Medulla oblongata (tissue), 1 donor: ENCODE results near the gene SLC46A3.
"Not testable (repeated sequence)": the region's sequence is repeated elsewhere in the genome, so short reads cannot be mapped to it uniquely, and the experiment has no call there.

Experiments
- DNase-seq: peaks from one replicate; pipeline ENCODE4 v3.0.0-alpha.2; 2015; ENCODE audit errors: extremely low spot score

Gene SLC46A3

GRCh38 chr13:28718543-28719226, at the start of gene SLC46A3:
TSS of gene SLC46A3 (minus strand) at chr13:28718970. CDS start at chr13:28717998, 972 bp downstream.
- DNase-seq = peak; percentile 98

- DNase-seq = no peak
These were observed 45.1 kb upstream of the SLC46A3 start for GRCh38 chr13:28763887-28764286.

GRCh38 chr13:28761586-28761985, 42.8 kb upstream of the SLC46A3 start:
- DNase-seq = no peak

- DNase-seq = no peak
These were observed 36.7 kb upstream of the SLC46A3 start for GRCh38 chr13:28755546-28755870.

GRCh38 chr13:28754698-28755545, 36.2 kb upstream of the SLC46A3 start:
- peak; percentile 41 for DNase-seq

DNA sequence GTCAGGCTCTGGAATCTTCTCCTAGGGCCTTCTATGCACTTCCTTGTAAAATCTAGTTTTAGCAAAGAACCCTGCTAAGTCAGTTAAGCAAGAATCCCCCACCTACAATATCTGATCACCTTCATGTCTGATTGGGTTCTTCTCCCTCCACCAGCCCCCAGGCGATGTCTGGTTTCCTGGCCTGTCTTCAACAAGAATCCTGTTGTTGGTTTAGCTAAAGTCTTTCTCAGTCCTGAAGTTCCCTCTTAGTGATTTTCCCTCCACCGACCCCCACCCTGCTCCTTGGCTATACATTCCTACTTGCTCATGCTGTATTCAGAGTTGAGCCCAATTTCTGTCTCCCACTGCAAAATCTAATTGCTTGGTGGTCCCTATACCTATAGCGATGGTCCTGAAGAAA, 35.2 kb upstream of the SLC46A3 start:
- DNase-seq = no peak

DNA sequence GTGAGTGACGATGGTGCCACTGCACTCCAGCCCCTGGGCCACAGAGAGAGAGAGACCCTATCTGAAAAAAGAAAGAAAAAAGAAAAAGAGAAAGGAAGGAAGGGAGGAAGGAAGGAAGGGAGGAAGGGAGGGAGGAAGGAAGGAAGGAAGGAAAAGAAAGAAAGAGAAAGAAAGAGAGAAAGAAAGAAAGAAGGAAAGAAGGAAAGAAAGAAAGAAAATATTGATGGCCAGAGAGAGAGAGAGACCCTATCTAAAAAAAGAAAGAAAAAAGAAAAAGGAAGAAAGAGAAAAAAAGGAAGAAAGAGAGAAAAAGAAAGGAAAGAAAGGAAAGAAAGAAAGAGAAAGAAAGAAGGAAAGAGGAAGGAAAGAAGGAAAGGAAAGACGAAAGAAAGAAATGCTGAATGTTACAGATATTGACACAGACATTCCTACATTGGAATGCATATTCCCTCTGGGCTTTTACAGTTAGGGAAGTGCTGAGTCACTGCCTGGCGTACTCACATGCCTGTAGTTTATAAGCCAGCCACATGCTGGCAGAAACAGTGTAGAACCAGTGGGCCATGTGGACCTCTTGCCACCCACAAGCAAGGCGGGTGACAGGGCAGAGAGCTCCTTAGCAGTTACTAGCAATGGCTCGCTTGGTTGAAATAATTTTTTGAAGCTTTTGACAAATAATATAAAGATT, 34.6 kb upstream of the SLC46A3 start:
- no peak for DNase-seq

DNA sequence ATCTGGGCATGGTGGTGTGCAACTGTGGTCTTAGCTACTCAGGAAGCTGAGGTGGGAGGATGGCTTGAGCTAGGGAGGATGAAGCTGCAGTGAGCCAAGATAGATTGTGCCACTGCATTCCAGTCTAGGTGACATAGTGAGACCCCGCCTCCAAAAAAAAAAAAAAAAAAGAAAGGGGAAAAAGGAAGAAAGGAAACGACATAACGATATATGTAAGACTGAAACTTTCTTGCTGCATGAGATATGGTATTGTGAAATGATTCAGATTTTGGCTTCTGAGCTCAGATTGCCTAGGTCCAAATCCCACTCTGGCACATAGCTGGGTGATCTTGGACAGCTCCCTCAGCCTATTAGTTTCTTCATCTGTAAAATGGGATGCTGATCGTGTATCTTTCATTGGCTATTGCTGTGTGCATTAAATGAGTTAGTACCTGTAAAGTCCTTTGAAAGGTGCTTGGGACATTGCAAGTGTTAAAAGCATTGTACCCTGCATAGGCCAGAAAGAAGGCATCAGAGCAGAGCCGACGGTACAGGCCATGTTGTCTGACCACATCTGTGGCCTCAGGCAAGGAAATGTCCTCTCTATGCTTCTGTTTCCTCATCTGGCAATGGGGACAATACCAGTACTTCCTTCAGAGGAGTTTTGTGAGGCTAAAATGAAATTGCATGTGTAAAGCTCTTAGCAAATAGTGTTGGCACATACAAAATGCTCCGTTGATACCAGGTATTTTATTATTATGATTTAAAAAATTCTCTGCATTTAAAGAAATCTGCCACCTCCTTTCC, 32.6 kb upstream of the SLC46A3 start:
- DNase-seq = no peak

- DNase-seq = no peak
These were observed 31.6 kb upstream of the SLC46A3 start for GRCh38 chr13:28750187-28751045.

DNA sequence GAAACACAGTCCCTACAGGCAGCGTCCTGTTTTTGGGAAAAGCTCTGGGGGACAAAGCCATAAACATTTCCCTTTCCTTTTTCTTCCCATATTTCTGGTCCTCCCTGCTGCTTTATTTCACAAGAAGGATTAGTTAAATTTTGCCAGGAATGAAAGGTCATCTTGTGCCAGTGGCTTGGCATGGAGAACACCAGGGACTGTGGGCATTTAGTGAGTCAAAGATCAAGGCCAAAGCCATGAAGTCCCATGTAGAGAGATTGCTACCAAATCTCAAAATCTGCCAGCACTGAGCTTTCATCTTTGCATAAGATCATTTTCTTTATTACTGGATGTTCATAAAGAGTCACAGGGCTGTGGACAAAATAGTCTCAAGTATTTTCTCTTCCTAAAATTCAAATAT, 29.1 kb upstream of the SLC46A3 start:
- no peak for DNase-seq

- DNase-seq = no peak
These were observed 27.5 kb upstream of the SLC46A3 start for GRCh38 chr13:28746287-28746612.

- peak; percentile 53 for DNase-seq
These were observed 25.9 kb upstream of the SLC46A3 start for GRCh38 chr13:28744656-28745055.

- DNase-seq = peak; percentile 16
These were observed 25.3 kb upstream of the SLC46A3 start for GRCh38 chr13:28744091-28744536.

DNA sequence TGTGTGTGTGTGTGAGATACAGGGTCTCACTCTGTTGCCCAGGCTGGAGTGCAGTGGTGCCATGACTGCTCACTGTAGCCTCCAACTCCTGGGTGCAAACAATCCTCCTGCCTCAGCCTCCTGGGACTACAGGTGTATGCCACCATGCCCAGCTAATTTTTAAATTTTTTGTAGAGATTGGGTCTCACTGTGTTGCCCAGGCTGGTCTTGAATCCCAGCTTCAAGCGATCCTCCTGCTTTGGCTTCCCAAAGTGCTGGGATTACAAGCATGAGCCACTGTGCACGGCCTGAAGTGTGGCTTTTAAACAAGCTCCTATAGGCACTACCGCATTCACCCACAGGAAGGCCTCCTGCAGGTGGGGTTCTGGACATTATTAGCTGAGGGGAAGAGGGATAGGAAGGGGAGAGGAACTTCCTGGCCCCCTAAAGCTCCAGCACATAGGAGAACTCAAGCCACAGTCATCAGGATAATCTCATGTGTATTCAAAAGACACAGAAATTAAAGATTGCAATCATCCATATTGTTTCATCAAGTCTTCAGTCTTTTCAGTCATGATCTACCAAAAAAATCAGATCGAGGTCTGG, 24.8 kb upstream of the SLC46A3 start:
- DNase-seq = no peak

- DNase-seq = no peak
These were observed 24.2 kb upstream of the SLC46A3 start for GRCh38 chr13:28743020-28743419.

- not testable (repeated sequence) for DNase-seq
These were observed 23.7 kb upstream of the SLC46A3 start for GRCh38 chr13:28742445-28742844.

GRCh38 chr13:28741084-28741491, 22.3 kb upstream of the SLC46A3 start:
- DNase-seq = peak; percentile 20

DNA sequence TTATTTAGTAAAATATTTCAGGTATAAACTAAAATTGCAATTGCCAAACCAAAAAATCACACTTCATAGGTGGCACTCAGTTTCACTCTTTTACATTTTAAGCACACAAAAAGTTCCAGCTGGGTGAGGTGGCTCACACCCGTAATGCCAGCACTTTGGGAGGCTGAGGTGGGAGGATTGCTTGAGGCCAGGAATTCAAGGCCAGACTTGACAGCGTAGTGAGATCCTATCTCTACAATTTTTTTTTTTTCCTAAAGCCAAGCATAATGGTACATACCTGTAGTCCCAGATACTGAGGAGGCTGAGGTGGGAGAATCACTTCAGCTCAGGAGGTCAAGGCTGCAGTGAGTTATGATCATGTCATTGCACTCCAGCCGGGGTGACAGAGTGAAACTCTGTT, 20.6 kb upstream of the SLC46A3 start:
- no peak for DNase-seq

DNA sequence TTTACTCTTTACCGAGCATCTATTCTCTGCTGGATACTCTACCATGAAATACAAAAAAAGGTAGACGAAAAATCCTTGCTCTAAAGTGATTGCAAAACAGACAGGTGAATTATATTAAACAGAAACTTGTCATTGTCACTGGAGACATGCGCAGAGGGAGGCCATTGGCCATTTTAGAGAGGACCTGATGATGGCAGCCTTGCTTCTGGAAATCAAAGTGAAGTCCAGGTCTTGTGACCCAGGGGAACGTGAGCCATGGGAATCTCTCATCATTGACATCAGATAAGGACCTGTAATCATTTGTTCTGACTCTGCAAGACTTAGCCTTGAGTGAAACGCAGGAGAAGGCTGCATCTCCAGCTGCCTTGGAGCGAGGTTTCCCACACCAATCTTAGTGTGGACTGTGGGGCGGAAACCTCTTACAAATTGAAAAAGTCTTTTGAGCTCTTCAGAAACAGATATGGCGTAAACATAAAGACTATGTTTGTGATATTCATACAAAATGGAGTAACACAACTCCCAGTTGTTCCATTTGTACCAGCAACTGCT, 16.8 kb upstream of the SLC46A3 start:
- DNase-seq = no peak

GRCh38 chr13:28734906-28735305, 16.1 kb upstream of the SLC46A3 start:
- DNase-seq = no peak
